Hepatocyte (in vitro differentiated cells): ENCODE measurements around the gene ERC2.

Source experiments
- EZH2phosphoT487 ChIP-seq: fragments of 200-600 bp; sonication (generic); IDR thresholded peaks from one replicate; pipeline ENCODE4 v1.6.1; 2018; ENCODE audit warnings: antibody characterized with exemption, mild to moderate bottlenecking, low read depth, moderate library complexity; ENCODE audit not compliant: unreplicated experiment, severe bottlenecking
- TF ChIP-seq, protein P1 (sequence below): fragments of 200-600 bp; sonication (generic); IDR thresholded peaks from 2 replicates; pipeline ENCODE4 v1.5.1; 2016; ENCODE audit warnings: antibody characterized with exemption, mild to moderate bottlenecking; ENCODE audit not compliant: poor library complexity

DNA sequence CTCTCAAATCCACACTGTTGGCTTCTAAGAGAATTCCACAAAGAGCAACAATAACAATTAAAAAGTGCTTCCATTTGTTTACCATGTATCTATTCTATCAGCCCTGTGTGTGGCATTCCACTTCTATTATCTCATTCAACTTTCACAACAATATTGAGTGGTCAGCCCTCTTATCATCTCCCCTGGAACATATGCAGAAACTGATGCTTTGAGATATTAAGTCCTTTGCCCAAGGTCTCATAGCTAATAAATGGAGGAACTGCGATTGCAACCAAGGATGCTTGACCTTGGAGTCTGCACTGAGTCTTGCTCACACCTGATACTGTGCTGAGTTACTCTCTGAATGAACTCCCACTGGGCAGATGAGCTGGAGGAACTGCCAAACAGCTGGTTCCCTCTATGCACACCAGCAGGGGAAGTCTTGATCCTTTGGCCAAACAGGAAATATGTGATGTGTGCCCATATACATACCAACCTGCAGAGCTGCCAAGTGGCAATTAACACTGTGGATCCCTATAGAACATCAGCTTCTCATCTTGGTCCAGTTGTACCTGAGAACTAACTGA lies 836.4 kb downstream of the ERC2 start:
- TF ChIP-seq EZH2phosphoT487: no peak
- TF ChIP-seq, protein P1, sequence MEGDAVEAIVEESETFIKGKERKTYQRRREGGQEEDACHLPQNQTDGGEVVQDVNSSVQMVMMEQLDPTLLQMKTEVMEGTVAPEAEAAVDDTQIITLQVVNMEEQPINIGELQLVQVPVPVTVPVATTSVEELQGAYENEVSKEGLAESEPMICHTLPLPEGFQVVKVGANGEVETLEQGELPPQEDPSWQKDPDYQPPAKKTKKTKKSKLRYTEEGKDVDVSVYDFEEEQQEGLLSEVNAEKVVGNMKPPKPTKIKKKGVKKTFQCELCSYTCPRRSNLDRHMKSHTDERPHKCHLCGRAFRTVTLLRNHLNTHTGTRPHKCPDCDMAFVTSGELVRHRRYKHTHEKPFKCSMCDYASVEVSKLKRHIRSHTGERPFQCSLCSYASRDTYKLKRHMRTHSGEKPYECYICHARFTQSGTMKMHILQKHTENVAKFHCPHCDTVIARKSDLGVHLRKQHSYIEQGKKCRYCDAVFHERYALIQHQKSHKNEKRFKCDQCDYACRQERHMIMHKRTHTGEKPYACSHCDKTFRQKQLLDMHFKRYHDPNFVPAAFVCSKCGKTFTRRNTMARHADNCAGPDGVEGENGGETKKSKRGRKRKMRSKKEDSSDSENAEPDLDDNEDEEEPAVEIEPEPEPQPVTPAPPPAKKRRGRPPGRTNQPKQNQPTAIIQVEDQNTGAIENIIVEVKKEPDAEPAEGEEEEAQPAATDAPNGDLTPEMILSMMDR: no peak
